Epidermal melanocyte (primary cell): ENCODE results near the gene ARHGAP6.

Experiments used
- DNase-seq: peaks from one replicate; pipeline ENCODE4 v3.0.0; 2011; ENCODE audit warnings: low spot score; ENCODE audit not compliant: insufficient read length

Gene ARHGAP6

GRCh38 chrX:11355259-11355909, 310.3 kb downstream of the ARHGAP6 start:
- DNase-seq: no peak

- DNase-seq: no peak
These were observed 313.4 kb downstream of the ARHGAP6 start for GRCh38 chrX:11352296-11352741.

GRCh38 chrX:11351375-11352295, 314.1 kb downstream of the ARHGAP6 start:
- no peak for DNase-seq

- no peak for DNase-seq
These were observed 315.9 kb downstream of the ARHGAP6 start for GRCh38 chrX:11349661-11350337.

GRCh38 chrX:11349020-11349419, 316.7 kb downstream of the ARHGAP6 start:
- DNase-seq: no peak

- DNase-seq: no peak
These were observed 318.4 kb downstream of the ARHGAP6 start for GRCh38 chrX:11347300-11347699.

GRCh38 chrX:11346121-11346682, 319.5 kb downstream of the ARHGAP6 start:
- DNase-seq: no peak

- no peak for DNase-seq
These were observed 323.0 kb downstream of the ARHGAP6 start for GRCh38 chrX:11342673-11343072.

- DNase-seq: no peak
These were observed 324.2 kb downstream of the ARHGAP6 start for GRCh38 chrX:11341274-11342201.

- DNase-seq: no peak
These were observed 328.3 kb downstream of the ARHGAP6 start for GRCh38 chrX:11337292-11338009.

- DNase-seq: no peak
These were observed 329.5 kb downstream of the ARHGAP6 start for GRCh38 chrX:11336201-11336600.

- DNase-seq: no peak
These were observed 331.6 kb downstream of the ARHGAP6 start for GRCh38 chrX:11334165-11334564.

- no peak for DNase-seq
These were observed 333.9 kb downstream of the ARHGAP6 start for GRCh38 chrX:11331788-11332187.

- no peak for DNase-seq
These were observed 336.7 kb downstream of the ARHGAP6 start for GRCh38 chrX:11329021-11329420.

GRCh38 chrX:11328134-11328533, 337.6 kb downstream of the ARHGAP6 start:
- DNase-seq: no peak

GRCh38 chrX:11321986-11322385, 343.7 kb downstream of the ARHGAP6 start:
- DNase-seq: no peak

- no peak for DNase-seq
These were observed 345.8 kb downstream of the ARHGAP6 start for GRCh38 chrX:11319806-11320520.

- DNase-seq: no peak
These were observed 354.0 kb downstream of the ARHGAP6 start for GRCh38 chrX:11311706-11312105.

GRCh38 chrX:11309220-11309619, 356.5 kb downstream of the ARHGAP6 start:
- DNase-seq: no peak
